Colonic mucosa (tissue), 4 donors: ENCODE measurements around the gene GRAMD2B. TPM values are rescaled to one million over a fixed set of nuclear protein-coding genes. Genes with fewer than 3 reads are reported as not detected.

ENCODE experiments used
- DNase-seq: peaks from one replicate; pipeline ENCODE4 v3.0.0-alpha.2; 2020
- H3K27ac ChIP-seq: fragments of 200-600 bp; one replicate; pipeline ENCODE4 v1.8.0; 2021
- H3K27me3 ChIP-seq: fragments of 200-600 bp; one replicate; pipeline ENCODE4 v1.8.0; 2021
- H3K36me3 ChIP-seq: fragments of 200-600 bp; one replicate; pipeline ENCODE4 v1.8.0; 2021
- H3K4me1 ChIP-seq: fragments of 200-600 bp; one replicate; pipeline ENCODE4 v1.8.0; 2021; ENCODE audit warnings: mild to moderate bottlenecking
- H3K4me3 ChIP-seq: fragments of 200-600 bp; one replicate; pipeline ENCODE4 v1.8.0; 2021
- H3K9ac ChIP-seq, 2 donors: one replicate each; pipeline ENCODE4 v1.7.0; 2013; ENCODE audit warnings: control low read depth in 2 of 2, low read depth in 2 of 2, low read length in 2 of 2
- H3K9me3 ChIP-seq: fragments of 200-600 bp; one replicate; pipeline ENCODE4 v1.8.0; 2021
- CTCF ChIP-seq: fragments of 200-600 bp; IDR thresholded peaks from one replicate; pipeline ENCODE4 v1.8.0; 2022; ENCODE audit warnings: antibody characterized with exemption, mild to moderate bottlenecking
- intact Hi-C: fragments of 100-400 bp; cut with DNase I; formaldehyde crosslinking; loops from one replicate; pipeline ENCODE4 v1.14.1; 2022
- total RNA-seq, 2 donors: library from RNA; stranded (reverse); fragmentation: NEBNext Ultra II Directional in 1 of 2; extraction: Animal tissue kit (Norgen Biotek cat#: 25700) in 1 of 2; gene quantifications; one replicate each; pipeline ENCODE4 v1.2.1, GENCODE V29; 2021
- donor health status: healthy.
- donor health status: DM: no; HTN: no; CAD: no.
- donor health status: DM: no; HTN: no; CAD: no.

Gene GRAMD2B
- total RNA-seq, 2 donors from 2014 or later: 30.9 to 60.4 TPM

- intact Hi-C loops: no loop called here
- Histone ChIP-seq H3K9me3 (no peaks in the 10 kb centered on the region), H3K27ac (no peak overlapping the region), H3K9ac (no peak overlapping the region), H3K27me3 (no peaks in the 10 kb centered on the region), H3K4me1 (no peaks in the 10 kb centered on the region), H3K36me3 (no peaks in the 10 kb centered on the region), H3K4me3 (no peak overlapping the region)
- TF ChIP-seq CTCF: no peak
- no peak for DNase-seq
These were observed 27.7 kb downstream of the GRAMD2B start for GRCh38 chr5:126450907-126451306.

- H3K9ac ChIP-seq: no peak overlapping the region
- no peaks in the 10 kb centered on the region for H3K36me3 ChIP-seq
- DNase-seq: no peak
- no peak for TF ChIP-seq CTCF
- intact Hi-C loops: no loop called here
- no peak overlapping the region for H3K4me3 ChIP-seq
- no peaks in the 10 kb centered on the region for H3K27me3 ChIP-seq
- no peaks in the 10 kb centered on the region for H3K9me3 ChIP-seq
- H3K4me1 ChIP-seq: no peaks in the 10 kb centered on the region
- H3K27ac ChIP-seq: no peak overlapping the region
These were observed 29.3 kb downstream of the GRAMD2B start for GRCh38 chr5:126452477-126452876.

DNA sequence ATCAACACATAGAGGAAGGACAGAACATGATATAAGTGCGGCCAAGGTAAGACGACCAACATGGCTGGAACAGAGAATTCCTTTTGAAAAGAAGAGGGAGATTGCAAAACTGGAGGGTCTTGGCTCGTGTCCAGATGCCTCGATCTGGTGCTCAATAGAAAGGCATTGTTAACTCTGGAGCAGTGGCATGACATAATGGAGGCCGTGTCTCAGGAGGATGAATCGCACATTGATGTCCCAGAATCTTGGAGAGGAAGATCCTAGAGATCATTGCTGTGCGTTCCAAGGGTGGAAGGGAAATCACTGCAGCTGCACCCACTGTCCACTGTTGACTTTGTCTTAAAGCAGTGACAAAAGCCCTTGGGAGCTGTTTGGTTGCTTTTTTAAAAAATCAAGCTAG, 30.9 kb downstream of the GRAMD2B start:
- TF ChIP-seq CTCF: no peak
- no peaks in the 10 kb centered on the region for H3K27me3 ChIP-seq
- no peak for DNase-seq
- H3K9me3 ChIP-seq: no peaks in the 10 kb centered on the region
- no peak overlapping the region for H3K9ac ChIP-seq
- intact Hi-C loops: no loop called here
- no peaks in the 10 kb centered on the region for H3K4me1 ChIP-seq
- no peaks in the 10 kb centered on the region for H3K36me3 ChIP-seq
- H3K27ac ChIP-seq: no peak overlapping the region
- H3K4me3 ChIP-seq: no peak overlapping the region

GRCh38 chr5:126454535-126454934, 31.3 kb downstream of the GRAMD2B start:
- H3K4me1 ChIP-seq: no peaks in the 10 kb centered on the region
- intact Hi-C loops: no loop called here
- no peak overlapping the region for H3K4me3 ChIP-seq
- DNase-seq: no peak
- H3K27me3 ChIP-seq: no peaks in the 10 kb centered on the region
- H3K36me3 ChIP-seq: no peaks in the 10 kb centered on the region
- H3K27ac ChIP-seq: no peak overlapping the region
- no peak overlapping the region for H3K9ac ChIP-seq
- TF ChIP-seq CTCF: no peak
- no peaks in the 10 kb centered on the region for H3K9me3 ChIP-seq

DNA sequence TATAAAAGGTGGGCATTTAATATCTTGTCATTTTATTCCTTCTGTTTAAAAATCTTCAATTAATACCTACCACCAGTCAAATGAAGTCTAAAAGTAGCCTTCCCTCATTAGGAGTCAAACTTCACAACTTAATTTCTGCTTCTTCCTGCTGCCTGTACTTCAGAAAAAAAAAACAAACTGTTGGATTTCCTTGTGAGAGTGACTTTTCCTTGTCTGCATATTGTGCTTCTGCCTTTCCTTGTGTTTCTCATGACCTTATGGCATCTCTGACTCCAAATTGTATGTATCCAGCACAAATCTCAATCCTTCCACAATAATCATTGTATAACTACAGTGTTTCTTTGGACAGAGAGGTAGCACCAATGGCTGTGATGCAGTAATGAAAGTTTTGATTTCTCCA, 32.1 kb downstream of the GRAMD2B start:
- H3K4me3 ChIP-seq: no peak overlapping the region
- no peaks in the 10 kb centered on the region for H3K9me3 ChIP-seq
- H3K27me3 ChIP-seq: no peaks in the 10 kb centered on the region
- no peak for TF ChIP-seq CTCF
- H3K4me1 ChIP-seq: no peaks in the 10 kb centered on the region
- H3K36me3 ChIP-seq: no peaks in the 10 kb centered on the region
- DNase-seq: no peak
- no peak overlapping the region for H3K27ac ChIP-seq
- intact Hi-C loops: no loop called here
- peak overlapping the region in 1 of 2 donors; percentile 29 for H3K9ac ChIP-seq

DNA sequence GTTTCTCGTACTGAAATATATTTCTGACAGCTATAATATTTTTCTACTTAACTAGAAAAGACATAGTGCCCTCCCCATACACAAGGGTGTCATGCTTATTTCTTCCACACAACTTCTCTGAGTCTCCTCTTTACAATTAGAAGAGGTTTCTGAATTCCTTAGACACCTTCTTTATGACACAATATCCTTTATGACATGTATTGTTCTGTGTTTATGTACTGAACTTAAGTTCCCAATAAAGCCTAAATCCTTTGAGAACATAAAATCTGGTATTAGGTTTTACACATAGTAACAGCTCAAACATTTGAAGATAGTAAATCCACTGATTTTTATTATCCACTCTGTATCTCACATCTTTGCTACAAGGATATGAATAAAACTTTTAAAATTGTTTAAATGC, 32.5 kb downstream of the GRAMD2B start:
- H3K36me3 ChIP-seq: no peaks in the 10 kb centered on the region
- DNase-seq: no peak
- intact Hi-C loops: no loop called here
- no peaks in the 10 kb centered on the region for H3K9me3 ChIP-seq
- no peaks in the 10 kb centered on the region for H3K27me3 ChIP-seq
- no peaks in the 10 kb centered on the region for H3K4me1 ChIP-seq
- H3K4me3 ChIP-seq: no peak overlapping the region
- TF ChIP-seq CTCF: no peak
- H3K9ac ChIP-seq: no peak overlapping the region
- no peak overlapping the region for H3K27ac ChIP-seq
